ENCODE data around the gene GPR15.
"Not testable (repeated sequence)": the region's sequence is repeated elsewhere in the genome, so short reads cannot be mapped to it uniquely, and the experiment has no call there.

The GPR15 gene

DNA sequence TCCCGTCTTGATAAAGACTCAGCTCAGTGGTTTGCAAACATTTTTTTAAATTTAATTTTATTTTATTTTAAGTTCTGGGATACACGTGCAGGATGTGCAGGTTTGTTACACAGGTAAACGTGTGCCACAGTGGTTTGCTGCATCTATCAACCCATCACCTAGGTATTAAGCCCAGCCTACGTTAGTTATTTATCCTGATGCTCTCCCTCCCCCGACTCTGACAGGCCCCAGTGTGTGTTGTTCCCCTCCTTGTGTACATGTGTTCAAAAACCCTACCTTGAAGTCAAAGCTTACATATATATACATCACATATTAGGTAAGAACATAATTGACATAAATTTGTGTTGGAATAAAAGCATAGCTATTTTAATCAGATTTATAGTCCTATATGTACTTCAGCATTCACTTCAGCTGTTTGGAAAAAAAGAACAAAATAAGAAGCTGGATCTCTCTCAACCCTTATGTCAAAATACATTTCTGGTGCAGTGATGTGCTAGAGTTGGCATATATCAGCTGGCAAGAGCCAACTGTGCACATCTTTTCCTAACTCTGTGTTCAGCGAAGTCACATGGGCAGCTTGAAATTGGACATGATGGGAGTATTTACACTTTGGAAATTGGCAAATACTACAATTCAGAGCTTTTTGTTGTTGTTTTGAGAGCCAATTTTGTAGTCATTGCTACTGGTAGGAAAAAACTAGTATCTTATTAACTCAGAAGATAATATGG, 26.5 kb downstream of the GPR15 start:
- DNase-seq (ENCODE audit: low read depth) = no peak

DNA sequence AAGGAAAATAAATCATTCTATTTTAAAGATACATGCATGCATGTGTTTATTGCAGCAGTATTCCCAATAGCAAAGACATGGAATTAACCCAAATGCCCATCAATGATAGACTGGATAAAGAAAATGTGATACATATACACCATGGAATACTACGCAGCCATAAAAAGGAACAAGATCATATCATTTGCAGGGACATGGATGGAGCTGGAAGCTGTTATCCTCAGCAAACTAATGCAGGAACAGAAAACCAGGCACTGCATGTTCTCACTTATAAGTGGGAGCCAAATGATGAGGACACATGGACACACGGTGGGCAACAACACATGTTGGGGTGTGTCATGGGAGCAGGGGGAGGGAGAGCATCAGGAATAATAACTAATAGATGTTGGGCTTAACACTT, 28.0 kb downstream of the GPR15 start:
- not testable (repeated sequence) for DNase-seq (ENCODE audit: low read depth)

DNA sequence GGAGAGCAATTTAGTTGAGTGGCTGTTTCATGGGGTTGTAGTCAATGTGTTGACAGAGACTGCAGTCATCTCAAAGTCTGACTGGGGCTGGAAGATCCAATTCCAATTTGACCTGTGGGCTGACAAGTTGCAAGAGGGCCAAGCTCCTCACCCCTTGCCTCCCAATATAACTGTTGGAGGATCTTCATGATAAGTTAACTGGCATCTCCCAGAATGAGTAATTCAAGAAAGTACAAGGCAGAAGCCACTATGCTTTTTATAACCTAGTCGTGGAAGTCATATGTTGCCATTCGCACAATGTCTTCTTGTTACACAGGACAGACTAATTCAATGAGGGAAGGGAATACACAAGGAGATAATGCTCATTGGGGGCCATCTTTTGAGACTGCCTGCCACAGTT, 29.1 kb downstream of the GPR15 start:
- DNase-seq (ENCODE audit: low read depth) = no peak

DNA sequence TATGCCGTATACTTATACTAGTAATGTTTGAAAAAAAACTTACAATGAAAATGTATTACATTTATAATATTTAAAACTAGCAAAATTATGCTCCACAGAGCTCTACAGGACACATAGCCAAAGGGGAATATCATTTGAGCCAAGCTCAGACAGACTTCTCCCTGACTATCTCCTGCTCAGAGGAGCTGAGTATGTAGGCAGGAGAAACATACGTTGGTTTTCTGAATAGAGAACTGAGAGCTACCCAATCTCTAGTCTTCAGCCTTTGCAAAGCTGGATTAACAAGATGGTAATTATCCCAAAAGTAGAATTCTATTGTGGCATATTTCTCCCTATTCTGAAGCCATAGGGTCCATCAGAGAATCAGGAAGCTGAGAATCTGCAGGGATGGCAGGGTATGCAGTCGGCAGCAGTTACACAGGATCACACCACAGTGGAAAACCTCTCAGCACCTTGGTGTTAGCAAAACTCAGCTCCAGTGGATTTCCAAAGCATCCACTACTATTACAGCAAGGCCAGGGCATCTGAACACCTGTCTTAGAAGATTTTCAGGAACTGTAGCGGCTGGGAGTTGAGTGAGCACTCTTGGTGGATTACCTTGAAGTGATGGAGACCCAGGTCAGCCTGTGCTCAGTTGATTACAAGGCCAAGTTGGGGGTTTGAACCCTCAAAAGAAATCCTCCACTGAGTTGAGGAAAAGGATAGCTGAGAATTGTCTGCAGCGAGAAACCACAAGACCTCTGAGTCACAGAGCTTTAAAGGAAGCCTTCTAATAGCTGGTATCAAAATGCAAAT, 30.1 kb downstream of the GPR15 start:
- no peak for DNase-seq (ENCODE audit: low read depth)

DNA sequence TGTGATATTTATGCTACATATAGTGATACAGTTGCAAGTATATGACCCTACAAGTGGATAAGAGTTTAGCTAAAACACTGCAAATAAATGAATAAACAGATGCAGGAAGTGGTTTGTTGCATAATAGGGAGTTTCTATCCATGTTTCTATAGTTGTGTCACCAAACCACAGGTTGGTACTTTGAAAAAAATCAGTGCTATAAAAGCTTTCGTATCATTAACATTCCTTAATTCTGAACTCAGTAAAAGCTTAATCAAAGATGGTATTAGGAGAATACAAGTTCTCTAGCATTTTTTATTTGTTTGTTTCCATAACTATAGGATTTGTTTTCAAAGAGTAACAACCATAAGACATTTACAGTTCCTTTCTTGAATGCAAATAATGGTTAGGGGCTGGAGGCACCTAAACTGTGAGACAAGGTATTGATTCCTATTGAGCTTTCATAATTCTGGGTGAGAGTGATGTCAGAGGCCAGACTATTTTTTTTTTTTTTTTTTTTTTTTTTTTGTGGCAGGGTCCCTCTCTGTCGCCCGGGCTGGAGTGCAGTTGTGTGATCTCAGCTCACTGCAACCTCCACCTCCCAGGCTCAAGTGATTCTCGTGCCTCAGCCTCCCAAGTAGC, 32.0 kb downstream of the GPR15 start:
- DNase-seq (ENCODE audit: low read depth) = peak; percentile 49

DNA sequence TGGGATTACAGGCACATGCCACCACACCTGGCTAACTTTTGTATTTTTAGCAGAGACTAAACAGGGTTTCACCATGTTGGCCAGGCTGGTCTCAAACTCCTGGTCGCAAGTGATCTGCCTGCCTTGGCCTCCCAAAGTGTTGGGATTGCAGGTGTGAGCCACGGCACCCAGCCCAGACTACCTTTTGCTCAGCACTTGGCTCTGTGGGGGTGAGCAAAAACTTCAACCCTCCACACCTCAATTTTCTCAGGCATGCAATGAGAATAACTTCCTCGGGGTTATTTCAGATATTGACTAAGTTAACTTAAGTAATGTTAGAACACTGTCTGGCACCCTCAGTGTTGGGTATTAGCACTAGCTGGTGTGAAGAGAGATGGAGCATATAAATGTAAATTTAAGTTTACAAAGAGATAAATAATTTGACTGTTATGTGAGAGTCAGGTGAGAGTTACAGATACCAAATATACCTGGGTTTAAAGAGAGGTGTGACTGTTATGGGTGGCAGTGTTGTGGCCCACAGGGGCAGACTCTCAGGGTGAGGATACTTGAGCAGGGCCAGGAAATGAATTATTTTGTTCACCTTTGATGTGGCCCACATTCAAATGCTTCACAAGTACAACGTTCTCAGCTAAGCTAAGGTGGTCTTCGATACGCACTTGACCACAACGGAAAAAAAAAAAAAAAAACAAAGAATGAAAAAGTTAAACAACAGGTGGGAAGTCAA, 32.7 kb downstream of the GPR15 start:
- DNase-seq (ENCODE audit: low read depth) = no peak

DNA sequence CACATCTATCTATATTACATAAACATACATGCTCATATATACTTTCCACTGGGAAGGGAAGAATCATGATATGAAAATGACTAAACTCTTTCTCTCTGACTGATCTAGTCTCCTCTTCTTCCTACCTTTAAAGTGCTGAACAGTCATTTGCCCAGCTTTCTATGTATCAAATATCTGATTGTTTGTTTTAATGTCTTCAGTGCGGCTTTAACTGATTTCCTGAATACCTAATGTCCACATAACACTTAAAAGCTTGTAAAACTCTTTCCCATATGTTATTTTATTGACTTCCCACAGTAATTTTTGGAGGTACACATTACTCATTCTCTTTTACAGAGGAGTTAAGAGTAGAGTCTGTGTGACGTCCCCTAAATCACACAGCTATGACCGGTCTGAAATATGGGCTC, 33.5 kb downstream of the GPR15 start:
- DNase-seq (ENCODE audit: low read depth) = no peak

DNA sequence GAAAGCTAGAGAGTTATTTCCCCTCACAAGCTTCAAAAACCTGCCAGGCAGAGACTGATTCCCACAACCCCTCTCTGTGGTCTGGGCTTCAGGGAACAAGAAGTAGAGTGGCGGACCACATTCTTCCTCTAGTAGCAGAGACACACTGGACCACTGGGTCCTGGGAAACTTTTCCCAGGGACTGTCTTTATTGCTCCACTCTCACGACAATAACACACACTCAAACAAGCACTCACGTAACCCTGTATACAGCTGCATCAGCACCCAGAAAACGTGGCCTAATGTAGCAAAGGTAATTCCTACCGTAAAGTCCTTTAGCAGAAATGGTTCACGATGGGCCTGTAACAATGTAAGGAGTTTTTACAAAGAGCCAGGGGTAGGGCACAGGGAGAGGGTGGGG, 34.1 kb downstream of the GPR15 start:
- no peak for DNase-seq (ENCODE audit: low read depth)

DNA sequence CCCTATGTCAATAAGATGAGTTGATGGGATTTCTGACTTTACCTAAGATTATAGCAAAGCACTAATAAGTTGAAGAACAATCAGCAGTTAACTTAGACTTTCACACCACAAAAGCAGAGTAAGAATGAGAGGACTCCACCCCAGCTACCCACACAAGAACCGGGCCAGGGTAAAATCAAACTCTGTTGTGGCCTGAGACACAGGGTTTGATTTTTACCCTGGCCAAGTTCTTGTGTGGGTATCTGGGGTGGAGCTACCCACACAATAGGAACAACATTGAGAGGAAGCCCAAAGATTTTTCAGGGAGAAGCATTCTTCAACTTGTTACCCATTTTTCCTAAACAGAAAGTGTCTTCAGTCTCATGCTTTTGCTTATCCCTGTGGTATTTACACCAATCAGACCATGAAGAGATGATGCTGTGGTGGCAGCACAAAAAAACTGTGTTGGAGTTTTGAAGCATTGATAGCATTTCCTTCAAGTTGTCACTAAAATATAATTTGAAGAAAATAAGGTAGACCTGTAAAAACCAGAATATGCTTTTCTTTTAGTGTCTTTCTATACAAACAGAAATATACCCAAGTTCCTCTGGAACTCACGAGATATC, 36.0 kb downstream of the GPR15 start:
- no peak for DNase-seq (ENCODE audit: low read depth)

DNA sequence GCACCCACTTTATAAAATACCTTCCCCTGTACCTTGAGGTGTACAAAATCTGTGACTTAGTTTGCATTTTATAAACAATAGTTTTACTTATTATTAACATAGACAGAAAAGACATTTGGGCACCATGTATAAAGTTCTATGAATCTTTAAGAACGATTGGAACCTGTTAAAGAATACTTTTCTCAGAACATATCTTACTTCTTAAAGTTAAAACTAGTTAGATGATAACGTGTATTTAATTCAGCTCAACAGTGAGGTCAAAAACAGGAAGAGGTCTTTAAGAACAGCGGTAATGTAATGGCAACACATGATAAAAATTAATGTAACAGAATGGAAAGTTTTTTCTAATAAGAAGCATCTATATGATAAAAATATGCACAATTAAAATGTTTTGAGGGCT, 36.6 kb downstream of the GPR15 start:
- DNase-seq (ENCODE audit: low read depth) = no peak

DNA sequence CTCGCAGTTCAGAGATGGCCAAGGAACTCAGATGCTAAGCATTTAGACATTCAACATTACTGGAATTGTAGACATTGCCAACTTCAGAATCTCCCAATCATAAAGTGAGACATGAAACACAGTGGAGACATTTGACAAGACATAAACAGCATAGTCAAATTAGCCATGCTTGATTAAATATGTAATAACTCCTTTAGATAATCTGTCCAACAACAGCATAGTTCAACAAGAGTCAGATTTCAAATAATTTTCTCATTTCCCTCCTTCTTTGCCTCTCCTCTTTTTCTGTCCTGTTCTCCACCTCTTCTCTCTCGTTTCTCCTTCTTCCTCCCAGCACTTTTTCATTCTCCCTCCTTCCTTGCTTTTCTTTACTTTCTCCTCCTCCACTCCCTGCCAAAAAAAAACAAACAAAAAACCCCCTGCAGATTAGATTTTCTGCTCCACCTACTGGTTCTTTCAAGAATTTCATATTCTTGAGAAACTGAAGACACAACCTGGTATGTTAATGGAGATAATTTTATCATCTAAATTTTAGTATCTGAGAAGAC, 41.5 kb downstream of the GPR15 start:
- DNase-seq (ENCODE audit: low read depth) = no peak

DNA sequence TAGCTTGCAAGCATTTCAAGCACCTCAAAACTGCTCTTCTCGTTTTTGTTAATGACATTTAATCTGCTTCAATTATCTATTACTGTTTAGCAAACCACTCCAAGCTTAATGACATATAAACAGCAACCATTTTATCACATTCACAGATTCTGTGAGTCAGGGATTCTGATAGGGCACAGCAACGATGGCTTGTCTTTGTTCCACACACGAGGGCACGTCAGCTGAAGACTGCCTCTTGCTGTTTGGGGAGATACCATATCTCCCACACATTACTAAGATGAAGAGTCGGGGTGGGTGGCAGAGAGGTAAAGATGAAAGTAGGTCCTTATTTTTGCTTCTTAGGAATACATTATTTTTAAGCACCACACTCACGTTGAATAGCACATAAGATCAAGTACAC, 42.4 kb downstream of the GPR15 start:
- no peak for DNase-seq (ENCODE audit: low read depth)

DNA sequence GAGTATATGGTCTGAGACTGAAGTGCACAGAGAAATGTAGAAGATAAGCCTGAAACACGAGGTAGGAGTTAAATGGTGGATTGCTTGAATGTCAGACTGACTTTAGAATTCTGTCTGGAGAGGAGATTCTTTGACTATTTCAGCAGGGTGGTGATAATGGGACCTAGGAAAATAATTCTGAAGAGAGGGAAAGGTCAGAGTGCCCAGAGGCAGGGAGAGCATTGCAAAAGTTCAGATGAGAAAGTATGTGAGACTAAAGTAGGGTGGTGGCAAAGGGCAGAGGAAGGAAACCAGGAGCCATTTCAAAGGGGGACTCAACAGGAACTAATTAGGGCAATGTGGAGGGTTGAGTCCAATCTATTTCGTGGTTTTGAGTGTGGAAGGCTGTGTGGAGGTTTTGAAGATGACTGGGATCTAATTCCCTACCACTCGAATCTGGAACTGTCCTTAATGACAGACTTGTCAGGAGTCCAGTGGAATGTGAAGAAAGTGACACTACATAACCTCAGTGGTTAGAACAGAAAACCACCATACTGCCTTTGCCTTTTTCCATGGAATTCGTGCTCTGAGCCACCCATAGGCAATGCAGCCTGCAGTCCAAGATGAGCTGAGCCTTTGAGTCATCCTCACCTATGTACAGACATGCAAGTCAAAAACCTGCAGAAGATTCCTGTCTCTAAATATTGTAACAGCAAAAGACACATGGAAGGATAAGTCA, 45.6 kb downstream of the GPR15 start:
- DNase-seq (ENCODE audit: low read depth) = peak; percentile 59

DNA sequence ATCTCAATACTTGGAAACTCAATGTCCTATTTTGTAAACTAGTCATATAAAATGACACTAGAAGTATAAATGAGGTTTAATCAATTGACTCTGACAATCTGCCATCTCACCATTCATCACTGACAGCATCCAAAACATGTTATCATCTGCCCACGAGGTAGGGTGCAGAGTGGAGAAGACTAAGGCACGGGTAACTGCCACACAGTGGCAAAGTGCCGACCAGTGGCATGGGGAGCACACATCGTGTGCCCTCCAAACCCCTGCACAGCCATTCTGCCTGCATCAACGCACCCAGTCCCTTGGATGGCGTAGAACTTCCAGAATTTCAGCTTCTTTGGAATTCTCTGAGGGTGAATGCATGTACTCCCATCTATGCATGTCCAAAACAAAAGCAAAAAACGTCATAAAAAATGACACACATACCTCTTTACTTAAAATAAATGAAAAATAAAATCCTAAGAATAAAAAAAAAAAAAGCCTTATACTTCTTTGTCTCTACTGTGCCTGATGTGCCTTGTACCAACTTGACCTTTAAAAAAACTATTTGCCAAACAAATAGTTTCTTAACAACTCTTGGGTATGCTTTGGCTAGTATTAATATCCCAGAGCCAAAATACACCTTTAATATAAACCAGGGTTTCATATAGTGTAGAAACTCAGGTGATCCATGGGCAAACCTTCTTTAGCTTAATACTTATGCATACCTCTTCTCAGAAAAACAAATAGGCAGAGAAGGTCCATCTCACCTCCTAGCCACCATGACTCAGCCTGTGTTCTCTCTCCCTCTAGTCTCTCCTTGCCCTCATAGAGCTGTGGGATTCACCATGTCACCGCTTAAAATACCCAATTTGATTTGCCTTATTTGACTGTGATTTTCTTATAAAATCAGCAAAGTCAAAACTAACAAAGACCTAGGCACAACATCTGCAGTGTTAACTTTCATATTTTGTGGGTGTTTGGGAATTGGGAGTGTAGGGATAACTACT, 48.9 kb downstream of the GPR15 start:
- no peak for DNase-seq (ENCODE audit: low read depth)

DNA sequence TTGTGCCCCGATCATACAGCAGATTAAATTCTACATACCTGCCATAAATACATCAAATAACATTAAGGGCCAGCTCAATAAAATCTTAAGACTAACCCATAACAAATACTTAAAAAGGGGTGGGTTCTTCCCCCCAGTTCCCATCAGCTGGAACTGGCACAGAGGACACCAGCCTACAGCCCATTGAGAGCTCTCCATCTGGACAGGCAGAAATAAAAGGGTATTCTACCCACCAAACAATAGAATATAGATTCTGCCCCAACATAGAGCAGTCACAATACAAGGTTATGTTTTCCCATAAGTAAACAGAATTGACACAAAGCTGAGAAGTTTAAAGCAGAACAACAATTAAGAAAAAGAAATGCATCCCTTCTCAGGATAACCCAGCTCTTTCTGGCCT, 49.7 kb downstream of the GPR15 start:
- no peak for DNase-seq (ENCODE audit: low read depth)

DNA sequence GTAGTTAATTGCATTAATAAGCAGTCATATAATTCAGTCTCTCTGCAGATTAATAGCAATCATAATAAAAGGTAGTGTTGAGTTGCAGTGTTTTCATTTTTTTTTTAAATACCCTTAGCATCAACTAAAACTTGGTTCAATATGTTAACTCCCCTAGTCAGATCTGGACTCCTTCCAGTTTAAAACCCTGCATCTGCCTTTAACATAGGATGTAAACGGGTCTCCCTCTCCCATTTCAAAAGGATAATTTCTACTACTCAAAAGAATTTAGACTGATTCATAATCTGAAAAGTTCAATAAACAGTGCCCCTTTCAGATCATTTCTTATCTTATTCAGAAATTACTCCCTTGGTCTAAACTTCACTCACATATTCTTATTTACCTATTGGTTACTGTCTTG, 50.3 kb downstream of the GPR15 start:
- no peak for DNase-seq (ENCODE audit: low read depth)

DNA sequence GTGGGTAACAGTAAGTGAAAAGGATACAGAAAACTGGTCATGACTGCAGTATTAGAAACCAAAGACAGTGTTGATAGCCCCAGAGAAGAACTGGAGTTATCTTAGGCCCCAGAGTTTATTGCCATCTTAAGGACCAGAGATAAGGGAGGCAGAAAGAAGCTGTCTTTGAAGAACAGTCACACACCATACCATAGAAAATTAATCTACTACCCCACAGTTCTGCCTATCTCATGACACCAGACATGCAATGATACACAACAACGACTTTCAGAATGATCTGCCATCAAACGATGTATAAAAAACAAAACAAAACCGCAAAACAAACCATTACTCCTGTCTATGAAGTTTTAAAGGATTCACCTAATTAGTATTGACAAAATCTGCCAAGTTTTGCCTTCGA, 52.0 kb downstream of the GPR15 start:
- no peak for DNase-seq (ENCODE audit: low read depth)
